ENCODE results near the gene INTS14. TPM values are rescaled to one million over a fixed set of nuclear protein-coding genes. Genes with fewer than 3 reads are reported as not detected.

Gene INTS14
- total and polyA plus RNA-seq, 4 experiments from 2014 or later, result 27.1 to 40.3 (median 33.2) TPM

DNA sequence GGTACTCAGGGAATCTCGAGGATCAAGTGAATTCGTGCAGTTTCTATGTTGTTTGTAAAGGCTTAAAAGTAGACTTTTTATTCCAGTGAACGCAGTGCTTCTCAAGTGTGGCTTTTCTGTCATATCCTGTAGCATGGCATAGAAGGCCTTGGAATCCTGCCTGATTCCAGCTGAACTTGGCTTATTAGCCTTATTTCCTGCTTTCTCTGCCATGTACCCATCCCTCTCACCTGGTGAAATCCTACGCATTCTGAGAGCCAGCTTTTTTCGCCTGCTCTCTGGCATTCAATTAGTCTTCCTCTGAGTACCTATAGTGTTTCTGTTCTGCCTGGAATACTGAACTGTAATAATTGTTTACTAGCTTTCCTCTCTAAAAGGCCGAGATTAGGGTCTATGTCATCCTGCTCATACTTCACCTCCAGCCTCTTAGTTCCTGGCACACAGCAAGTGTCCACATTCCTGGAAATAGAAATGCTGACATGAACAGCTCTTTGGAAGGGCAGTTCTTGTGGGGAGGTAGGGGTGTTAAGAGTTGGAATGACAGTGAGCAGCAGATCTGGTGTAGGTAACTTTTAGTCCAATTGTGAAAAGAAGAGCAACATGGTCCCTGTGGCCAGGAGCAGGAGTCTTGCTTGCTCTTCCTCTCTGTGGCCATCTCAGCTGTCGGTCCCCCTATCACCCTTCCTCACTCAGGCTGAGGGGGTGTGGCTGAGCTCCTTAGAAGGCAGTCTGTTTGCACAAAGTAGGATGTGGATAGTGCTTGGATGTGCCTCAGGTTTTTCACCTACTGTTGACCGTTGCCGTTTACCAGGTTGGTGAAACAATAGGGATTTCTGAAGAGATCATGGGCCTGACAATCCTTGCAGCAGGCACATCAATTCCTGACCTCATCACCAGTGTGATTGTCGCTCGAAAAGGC lies 41.2 kb upstream of the INTS14 start:
- Mint-ChIP-seq H3K4me1 (peaks cover 4 to 14% (median 10%) of the 10 kb centered on the region in 4 donors), H3K27ac (peak overlapping the region in 4 of 7 donors; percentile 18 to 68 (median 59)), H3K27me3 (no peaks in the 10 kb centered on the region)

DNA sequence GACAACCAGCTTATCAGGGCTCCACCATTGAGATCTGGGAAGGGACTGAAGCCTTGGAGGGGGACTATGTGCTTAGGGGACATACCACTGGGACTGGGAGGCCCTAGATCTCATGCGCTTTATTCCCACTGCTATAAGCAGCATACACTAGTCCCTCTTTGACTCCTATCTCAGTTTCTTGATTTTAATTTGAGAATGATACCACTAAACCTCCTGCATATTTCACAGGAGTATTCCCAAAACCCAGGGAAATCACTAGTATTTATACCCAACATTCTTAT lies 40.1 kb upstream of the INTS14 start:
- Mint-ChIP-seq H3K36me3 (peaks cover 19 to 39% of the 10 kb centered on the region in 2 donors), H3K4me3 (no peak overlapping the region), H3K27me3 (no peaks in the 10 kb centered on the region), H3K9me3 (peaks cover 0 to 2% (median 0%) of the 10 kb centered on the region in 8 donors), H3K4me1 (peaks cover 4 to 14% (median 10%) of the 10 kb centered on the region in 4 donors), H3K27ac (no peak overlapping the region)
- no peak for DNase-seq
- H3K9me3 ChIP-seq (ENCODE audit: control insufficient read depth in 1 of 2, low read length in 2 of 2), result no peaks in the 10 kb centered on the region
- no peaks in the 10 kb centered on the region for H3K27me3 ChIP-seq (ENCODE audit: insufficient read depth, low read length)
- no peaks in the 10 kb centered on the region for H3K4me1 ChIP-seq (ENCODE audit: insufficient read depth, low read length)
- POLR2A ChIA-PET (ENCODE audit: partially characterized antibody), result no interaction called here
- H3K27ac ChIP-seq (ENCODE audit: low read depth, low read length), result no peak overlapping the region
- no peak overlapping the region for H3K4me3 ChIP-seq (ENCODE audit: low read length in 2 of 2)
- H3K36me3 ChIP-seq (ENCODE audit: insufficient read depth, low read length), result peaks cover 9% of the 10 kb centered on the region
- CTCF ChIA-PET (ENCODE audit: partially characterized antibody), result interaction anchor here (3.0 kb wide), 1 partner anchor 12 kb away, joined by 12 read pairs; no protein-coding TSS in a partner anchor
- intact Hi-C loops (cut with micrococcal nuclease), result no loop called here

More for the DNA sequence above, 41.2 kb upstream of the INTS14 start:
- H3K27ac ChIP-seq (ENCODE audit: low read depth, low read length), result no peak overlapping the region
- DNase-seq, result no peak
- no peaks in the 10 kb centered on the region for H3K27me3 ChIP-seq (ENCODE audit: insufficient read depth, low read length)
- H3K36me3 Mint-ChIP-seq, result peaks cover 21 to 48% of the 10 kb centered on the region in 2 donors
- intact Hi-C loops (cut with micrococcal nuclease), result no loop called here
- H3K4me1 ChIP-seq (ENCODE audit: insufficient read depth, low read length), result no peaks in the 10 kb centered on the region
- H3K4me3 ChIP-seq (ENCODE audit: low read length in 2 of 2), result no peak overlapping the region
- no peak overlapping the region for H3K4me3 Mint-ChIP-seq
- CTCF ChIA-PET (ENCODE audit: partially characterized antibody), result interaction anchor here (2.5 to 3.0 kb wide), 2 partner anchors 13 to 205 kb away, joined by 10 to 12 read pairs; no protein-coding TSS in a partner anchor
- POLR2A ChIA-PET (ENCODE audit: partially characterized antibody), result no interaction called here
- H3K9me3 ChIP-seq (ENCODE audit: control insufficient read depth in 1 of 2, low read length in 2 of 2), result no peaks in the 10 kb centered on the region
- H3K36me3 ChIP-seq (ENCODE audit: insufficient read depth, low read length), result peaks cover 15% of the 10 kb centered on the region
- peaks cover 0 to 2% (median 0%) of the 10 kb centered on the region in 8 donors for H3K9me3 Mint-ChIP-seq

DNA sequence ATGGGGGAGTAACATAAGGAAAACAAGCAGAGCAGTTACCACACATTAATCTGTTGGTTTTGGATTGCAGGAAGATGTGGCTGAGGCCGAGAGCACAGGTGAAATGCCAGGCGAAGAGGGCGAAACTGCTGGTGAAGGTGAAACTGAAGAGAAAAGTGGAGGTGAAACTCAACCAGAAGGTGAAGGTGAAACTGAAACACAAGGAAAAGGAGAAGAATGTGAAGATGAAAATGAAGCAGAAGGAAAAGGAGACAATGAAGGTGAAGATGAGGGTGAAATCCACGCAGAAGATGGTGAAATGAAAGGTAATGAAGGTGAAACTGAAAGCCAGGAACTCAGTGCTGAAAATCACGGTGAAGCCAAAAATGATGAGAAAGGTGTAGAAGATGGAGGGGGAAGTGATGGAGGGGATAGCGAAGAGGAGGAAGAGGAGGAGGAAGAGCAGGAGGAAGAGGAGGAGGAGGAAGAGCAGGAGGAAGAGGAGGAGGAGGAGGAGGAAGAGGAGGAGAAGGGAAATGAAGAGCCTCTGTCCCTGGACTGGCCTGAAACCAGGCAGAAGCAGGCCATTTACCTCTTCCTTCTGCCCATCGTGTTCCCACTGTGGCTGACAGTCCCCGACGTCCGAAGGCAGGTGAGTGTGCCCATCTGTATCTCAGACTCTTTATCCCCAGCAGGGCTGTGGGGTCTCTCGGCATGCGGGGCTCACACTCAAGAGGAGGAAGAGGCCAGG lies 39.5 kb upstream of the INTS14 start:
- Mint-ChIP-seq H3K4me3 (peak overlapping the region in 5 of 8 donors; percentile 6 to 58 (median 18)), H3K36me3 (peaks cover 14 to 34% of the 10 kb centered on the region in 2 donors), H3K9me3 (peaks cover 0 to 2% (median 0%) of the 10 kb centered on the region in 8 donors), H3K27ac (peak overlapping the region in 6 of 7 donors; percentile 44 to 74 (median 62)), H3K4me1 (peaks cover 4 to 14% (median 10%) of the 10 kb centered on the region in 4 donors), H3K27me3 (no peaks in the 10 kb centered on the region)
- intact Hi-C loops (cut with micrococcal nuclease), result no loop called here
- H3K4me1 ChIP-seq (ENCODE audit: insufficient read depth, low read length), result no peaks in the 10 kb centered on the region
- no peak overlapping the region for H3K27ac ChIP-seq (ENCODE audit: low read depth, low read length)
- H3K4me3 ChIP-seq (ENCODE audit: low read length in 2 of 2), result no peak overlapping the region
- no peaks in the 10 kb centered on the region for H3K9me3 ChIP-seq (ENCODE audit: control insufficient read depth in 1 of 2, low read length in 2 of 2)
- peak in 1 of 5 donors; percentile 29 for DNase-seq
- no peaks in the 10 kb centered on the region for H3K27me3 ChIP-seq (ENCODE audit: insufficient read depth, low read length)
- CTCF ChIA-PET (ENCODE audit: partially characterized antibody), result interaction anchor here (0.9 to 1.4 kb wide), 3 partner anchors 12 to 218 kb away, joined by 3 to 7 read pairs (median 4); partner anchors contain the start of gene RAB11A
- peaks cover 4% of the 10 kb centered on the region for H3K36me3 ChIP-seq (ENCODE audit: insufficient read depth, low read length)
- POLR2A ChIA-PET (ENCODE audit: partially characterized antibody), result no interaction called here

DNA sequence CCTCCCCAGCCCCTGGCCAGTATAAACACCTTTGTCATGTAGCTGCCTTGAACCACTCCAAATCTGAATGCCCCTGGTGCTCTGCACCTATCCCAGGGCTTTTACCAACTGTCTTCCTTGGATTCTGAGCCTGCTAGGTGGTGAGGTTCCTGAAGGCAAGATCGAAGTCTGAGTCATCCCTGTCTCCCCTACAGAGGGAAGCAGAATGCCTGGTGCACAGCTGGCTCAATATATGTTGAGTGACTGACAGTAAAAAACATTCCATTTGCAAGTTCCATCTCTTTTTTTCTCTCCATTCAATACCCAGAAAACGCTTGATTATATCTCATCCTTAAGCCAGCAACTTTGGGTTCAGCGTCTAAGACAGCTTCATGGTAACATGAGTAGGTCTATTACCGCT lies 35.6 kb upstream of the INTS14 start:
- Histone ChIP-seq H3K27me3 (ENCODE audit: insufficient read depth, low read length) (no peaks in the 10 kb centered on the region), H3K4me3 (ENCODE audit: low read length in 2 of 2) (no peak overlapping the region), H3K9me3 (ENCODE audit: control insufficient read depth in 1 of 2, low read length in 2 of 2) (no peaks in the 10 kb centered on the region), H3K36me3 (ENCODE audit: insufficient read depth, low read length) (no peaks in the 10 kb centered on the region), H3K4me1 (ENCODE audit: insufficient read depth, low read length) (no peaks in the 10 kb centered on the region), H3K27ac (ENCODE audit: low read depth, low read length) (no peak overlapping the region)
- POLR2A ChIA-PET (ENCODE audit: partially characterized antibody), result no interaction called here
- CTCF ChIA-PET (ENCODE audit: partially characterized antibody), result interaction anchor here (1.3 to 1.7 kb wide), 2 partner anchors 8 to 10 kb away, joined by 4 to 6 read pairs; no protein-coding TSS in a partner anchor
- no peak overlapping the region for H3K27ac Mint-ChIP-seq
- peaks cover 4 to 10% (median 10%) of the 10 kb centered on the region in 4 donors for H3K4me1 Mint-ChIP-seq
- H3K27me3 Mint-ChIP-seq, result no peaks in the 10 kb centered on the region
- peaks cover 0 to 2% (median 0%) of the 10 kb centered on the region in 8 donors for H3K9me3 Mint-ChIP-seq
- DNase-seq, result no peak
- peaks cover 0 to 6% of the 10 kb centered on the region in 2 donors for H3K36me3 Mint-ChIP-seq
- intact Hi-C loops (cut with micrococcal nuclease), result no loop called here
- H3K4me3 Mint-ChIP-seq, result no peak overlapping the region

DNA sequence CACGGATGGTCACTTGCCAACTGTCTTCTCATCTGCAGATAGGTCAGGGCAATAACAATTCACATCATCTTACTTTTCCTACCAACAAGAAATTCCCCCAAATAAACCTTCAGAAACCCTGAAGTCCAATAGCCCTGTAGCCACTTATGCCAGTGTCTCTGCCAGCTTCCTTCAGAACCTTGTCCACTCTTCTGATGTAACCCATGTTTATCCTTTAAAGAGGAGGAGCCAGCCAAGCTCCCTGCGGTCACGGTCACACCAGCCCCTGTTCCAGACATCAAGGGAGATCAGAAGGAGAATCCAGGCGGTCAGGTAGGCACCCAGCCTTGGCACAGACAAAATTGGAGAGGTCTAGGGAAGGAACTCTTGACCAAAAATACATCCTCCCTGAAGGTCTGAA lies 34.5 kb upstream of the INTS14 start:
- ChIA-PET CTCF (ENCODE audit: partially characterized antibody) (interaction anchor here (1.3 kb wide), 1 partner anchor 191 kb away, joined by 4 read pairs; no protein-coding TSS in a partner anchor), POLR2A (ENCODE audit: partially characterized antibody) (no interaction called here)
- H3K4me3 ChIP-seq (ENCODE audit: low read length in 2 of 2), result no peak overlapping the region
- Mint-ChIP-seq H3K4me3 (no peak overlapping the region), H3K4me1 (peaks cover 2 to 7% (median 7%) of the 10 kb centered on the region in 4 donors), H3K9me3 (peaks cover 0 to under 1% (median 0%) of the 10 kb centered on the region in 8 donors), H3K36me3 (peaks cover 0 to 4% of the 10 kb centered on the region in 2 donors), H3K27ac (peak overlapping the region in 1 of 7 donors; percentile 24), H3K27me3 (no peaks in the 10 kb centered on the region)
- H3K9me3 ChIP-seq (ENCODE audit: control insufficient read depth in 1 of 2, low read length in 2 of 2), result no peaks in the 10 kb centered on the region
- no peak for DNase-seq
- intact Hi-C loops (cut with micrococcal nuclease), result no loop called here
- H3K36me3 ChIP-seq (ENCODE audit: insufficient read depth, low read length), result no peaks in the 10 kb centered on the region
- no peaks in the 10 kb centered on the region for H3K27me3 ChIP-seq (ENCODE audit: insufficient read depth, low read length)
- no peak overlapping the region for H3K27ac ChIP-seq (ENCODE audit: low read depth, low read length)
- H3K4me1 ChIP-seq (ENCODE audit: insufficient read depth, low read length), result no peaks in the 10 kb centered on the region

DNA sequence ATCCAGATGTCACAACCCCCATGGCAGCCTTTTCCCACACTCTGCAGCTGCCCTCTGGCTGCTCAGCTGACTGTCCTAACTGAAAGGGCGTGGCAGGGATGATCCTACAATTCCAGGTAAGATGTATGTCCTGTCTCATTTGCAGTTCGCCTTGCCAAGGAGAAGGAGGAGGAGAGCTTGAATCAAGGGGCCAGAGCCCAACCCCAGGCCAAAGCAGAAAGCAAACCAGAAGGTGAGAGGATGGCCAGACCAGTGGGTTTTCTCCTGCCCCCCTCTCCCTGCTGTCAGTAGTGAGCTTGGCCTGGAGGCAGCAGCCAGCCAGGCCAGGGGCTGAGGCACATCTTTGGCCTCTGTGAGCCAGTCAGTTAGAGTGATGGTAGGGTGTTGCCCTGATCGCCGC lies 33.4 kb upstream of the INTS14 start:
- H3K4me1 Mint-ChIP-seq, result peaks cover 0 to under 1% (median 0%) of the 10 kb centered on the region in 4 donors
- Histone ChIP-seq H3K9me3 (ENCODE audit: control insufficient read depth in 1 of 2, low read length in 2 of 2) (no peaks in the 10 kb centered on the region), H3K36me3 (ENCODE audit: insufficient read depth, low read length) (no peaks in the 10 kb centered on the region), H3K27me3 (ENCODE audit: insufficient read depth, low read length) (no peaks in the 10 kb centered on the region), H3K27ac (ENCODE audit: low read depth, low read length) (no peak overlapping the region), H3K4me3 (ENCODE audit: low read length in 2 of 2) (no peak overlapping the region), H3K4me1 (ENCODE audit: insufficient read depth, low read length) (no peaks in the 10 kb centered on the region)
- H3K27ac Mint-ChIP-seq, result peak overlapping the region in 2 of 7 donors; percentile 24 to 82
- POLR2A ChIA-PET (ENCODE audit: partially characterized antibody), result no interaction called here
- no peaks in the 10 kb centered on the region for H3K27me3 Mint-ChIP-seq
- no peak for DNase-seq
- H3K4me3 Mint-ChIP-seq, result no peak overlapping the region
- H3K9me3 Mint-ChIP-seq, result no peaks in the 10 kb centered on the region
- intact Hi-C loops (cut with micrococcal nuclease), result no loop called here
- CTCF ChIA-PET (ENCODE audit: partially characterized antibody), result no interaction called here
- H3K36me3 Mint-ChIP-seq, result no peaks in the 10 kb centered on the region

DNA sequence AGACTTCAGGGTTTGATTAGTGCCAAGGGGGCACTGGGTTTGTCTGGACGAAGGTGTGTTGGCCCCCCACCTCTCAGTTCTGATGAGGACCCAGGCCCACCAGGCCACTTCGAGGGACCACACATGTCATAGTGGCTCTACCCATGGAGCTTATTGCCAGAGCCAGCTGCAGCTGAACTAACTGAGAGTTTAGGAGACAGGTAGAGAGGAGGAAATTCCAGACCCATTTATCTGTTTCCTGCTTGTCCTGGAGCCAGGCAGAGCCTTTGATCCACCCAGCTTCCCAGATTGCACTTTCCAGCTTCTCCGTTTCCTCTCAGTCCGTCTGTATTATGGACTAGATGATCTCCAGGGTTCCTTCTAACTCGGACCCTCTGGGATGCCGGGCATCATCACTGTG lies 31.7 kb upstream of the INTS14 start:
- Mint-ChIP-seq H3K4me1 (peaks cover 8 to 14% (median 9%) of the 10 kb centered on the region in 4 donors), H3K4me3 (no peak overlapping the region), H3K9me3 (no peaks in the 10 kb centered on the region), H3K36me3 (no peaks in the 10 kb centered on the region), H3K27ac (no peak overlapping the region), H3K27me3 (no peaks in the 10 kb centered on the region)
- Histone ChIP-seq H3K27me3 (ENCODE audit: insufficient read depth, low read length) (no peaks in the 10 kb centered on the region), H3K9me3 (ENCODE audit: control insufficient read depth in 1 of 2, low read length in 2 of 2) (no peaks in the 10 kb centered on the region), H3K27ac (ENCODE audit: low read depth, low read length) (no peak overlapping the region), H3K4me1 (ENCODE audit: insufficient read depth, low read length) (peaks cover 8% of the 10 kb centered on the region), H3K36me3 (ENCODE audit: insufficient read depth, low read length) (no peaks in the 10 kb centered on the region), H3K4me3 (ENCODE audit: low read length in 2 of 2) (no peak overlapping the region)
- intact Hi-C loops (cut with micrococcal nuclease), result no loop called here
- no peak for DNase-seq
- ChIA-PET POLR2A (ENCODE audit: partially characterized antibody) (interaction anchor here (1.2 to 1.4 kb wide), 2 partner anchors 190 to 227 kb away, joined by 4 to 5 read pairs; partner anchors contain the start of gene RAB11A), CTCF (ENCODE audit: partially characterized antibody) (interaction anchor here (2.8 to 3.0 kb wide), 2 partner anchors 195 to 215 kb away, joined by 14 to 20 read pairs; no protein-coding TSS in a partner anchor)

All from CD4-positive, alpha-beta memory T cell (primary cell).